LNCAP (cell line): Measurements from ENCODE around the gene APBB2.

Experiments used
- CTCF ChIP-seq: fragments of 450-650 bp; IDR thresholded peaks from 2 replicates; pipeline ENCODE4 v1.5.1; 2017; ENCODE audit warnings: mild to moderate bottlenecking

APBB2 gene

GRCh38 chr4:41119867-41120295 is 94.5 kb downstream of the APBB2 start:
- TF ChIP-seq CTCF, result no peak

- TF ChIP-seq CTCF, result no peak
Measured at GRCh38 chr4:41111791-41112190, 102.6 kb downstream of the APBB2 start.

GRCh38 chr4:41110050-41110449 is 104.3 kb downstream of the APBB2 start:
- no peak for TF ChIP-seq CTCF

- no peak for TF ChIP-seq CTCF
Measured at GRCh38 chr4:41108481-41108880, 105.9 kb downstream of the APBB2 start.

GRCh38 chr4:41106694-41107419 is 107.5 kb downstream of the APBB2 start:
- no peak for TF ChIP-seq CTCF

GRCh38 chr4:41106081-41106480 is 108.3 kb downstream of the APBB2 start:
- no peak for TF ChIP-seq CTCF

GRCh38 chr4:41104155-41104554 is 110.2 kb downstream of the APBB2 start:
- no peak for TF ChIP-seq CTCF

- TF ChIP-seq CTCF, result no peak
Measured at GRCh38 chr4:41103657-41104056, 110.7 kb downstream of the APBB2 start.
